SK-N-SH (cell line): Measurements from ENCODE around the gene VWA3B. TPM values are rescaled to one million over a fixed set of nuclear protein-coding genes. Genes with fewer than 3 reads are reported as not detected.

Source experiments
- CTCF ChIA-PET: fragments of 300-600, 350-600 bp; formaldehyde crosslinking; extraction: SDS; loops from one replicate; lab custom pipeline; 2021; lab: Yijun Ruan, JAX
- POLR2A ChIA-PET: fragments of 350-600 bp; sonication (Branson Sonifier 250); formaldehyde crosslinking; extraction: SDS; loops from one replicate; lab custom pipeline; 2020; ENCODE audit warnings: antibody characterized with exemption, inconsistent platforms; lab: Yijun Ruan, JAX
- DNase-seq: peaks from one replicate; pipeline ENCODE4 v3.0.0; 2012
- H2AFZ ChIP-seq: fragments of 200-600 bp; sonication (generic); 2 replicates; pipeline ENCODE4 v1.8.1; 2016; ENCODE audit warnings: antibody characterized with exemption, mild to moderate bottlenecking, low read depth
- H3F3A ChIP-seq: fragments of 200-600 bp; sonication (generic); replicated peaks from 2 replicates; pipeline ENCODE3; 2016; ENCODE audit warnings: antibody characterized with exemption, mild to moderate bottlenecking; ENCODE audit not compliant: insufficient read depth
- H3K27ac ChIP-seq, 2 experiments: fragments of 200-500 bp in 1 of 2; fragments of 200-600 bp in 1 of 2; sonication (Bioruptor generic) in 1 of 2; sonication (generic), shearing (Covaris generic) in 1 of 2; 2 replicates each; pipeline versions ENCODE4 v1.5.1 to v1.6.1; 2014 to 2016; ENCODE audit warnings: low read depth in 2 of 2, inconsistent platforms in 1 of 2, low read length in 1 of 2, mild to moderate bottlenecking in 1 of 2, mixed read lengths in 1 of 2
- H3K27me3 ChIP-seq: fragments of 200-600 bp; sonication (generic), shearing (Covaris generic); 2 replicates; pipeline ENCODE4 v1.6.1; 2016; ENCODE audit warnings: mixed run types; ENCODE audit not compliant: insufficient read depth
- H3K36me3 ChIP-seq, 2 experiments: fragments of 200-500 bp in 1 of 2; fragments of 200-600 bp in 1 of 2; sonication (Bioruptor generic) in 1 of 2; sonication (generic) in 1 of 2; replicated peaks in 1 of 2; 2 replicates each; pipeline versions ENCODE3 to v1.5.1; 2014 to 2016; ENCODE audit warnings: low read length in 1 of 2, mild to moderate bottlenecking in 1 of 2; ENCODE audit not compliant: insufficient read depth in 2 of 2, control insufficient read depth in 1 of 2
- H3K4me1 ChIP-seq, 2 experiments: fragments of 200-500 bp in 1 of 2; fragments of 200-600 bp in 1 of 2; sonication (Bioruptor generic) in 1 of 2; sonication (generic), shearing (Covaris generic) in 1 of 2; 2 replicates each; pipeline versions ENCODE4 v1.5.1 to v1.6.1; 2014 to 2016; ENCODE audit warnings: low read depth in 1 of 2, low read length in 1 of 2, mixed run types in 1 of 2; ENCODE audit not compliant: insufficient read depth in 2 of 2, control insufficient read depth in 1 of 2
- H3K4me2 ChIP-seq: fragments of 200-600 bp; sonication (generic), shearing (Covaris generic); 2 replicates; pipeline ENCODE4 v1.6.1; 2017; ENCODE audit warnings: mixed run types
- H3K4me3 ChIP-seq, 2 experiments: fragments of 200-500 bp in 1 of 2; fragments of 200-600 bp in 1 of 2; sonication (Bioruptor generic) in 1 of 2; sonication (generic), shearing (Covaris generic) in 1 of 2; 2 replicates each; pipeline versions ENCODE4 v1.5.1 to v1.8.1; 2014 to 2016; ENCODE audit warnings: low read depth in 2 of 2, inconsistent platforms in 1 of 2, low read length in 1 of 2, mild to moderate bottlenecking in 1 of 2, mixed read lengths in 1 of 2, moderate library complexity in 1 of 2
- H3K79me2 ChIP-seq: fragments of 200-600 bp; sonication (generic); 2 replicates; pipeline ENCODE4 v1.8.1; 2017; ENCODE audit warnings: mild to moderate bottlenecking; ENCODE audit not compliant: insufficient read depth
- H3K9ac ChIP-seq: fragments of 200-600 bp; sonication (generic); 2 replicates; pipeline ENCODE4 v1.6.1; 2017; ENCODE audit warnings: mixed run types
- H3K9me2 ChIP-seq: fragments of 200-600 bp; sonication (generic); 2 replicates; pipeline ENCODE4 v1.6.1; 2017; ENCODE audit warnings: mixed run types
- H3K9me3 ChIP-seq: fragments of 200-600 bp; sonication (generic); 2 replicates; pipeline ENCODE4 v1.6.1; 2017; ENCODE audit warnings: mixed run types, mild to moderate bottlenecking, moderate library complexity
- H4K20me1 ChIP-seq: fragments of 200-600 bp; sonication (generic); 2 replicates; pipeline ENCODE4 v1.6.1; 2017; ENCODE audit warnings: mild to moderate bottlenecking, mixed run types; ENCODE audit not compliant: insufficient read depth
- CTCF ChIP-seq: fragments of 200-600 bp; sonication (generic); IDR thresholded peaks from 2 replicates; pipeline ENCODE4 v1.6.1; 2017; ENCODE audit warnings: antibody characterized with exemption, mild to moderate bottlenecking, moderate library complexity
- ELF1 ChIP-seq: IDR thresholded peaks from 2 replicates; pipeline ENCODE4 v1.4.0; 2012
- EP300 ChIP-seq, 2 experiments: IDR thresholded peaks; 2 replicates each; pipeline versions ENCODE4 v1.4.0 to v1.6.1; 2012; ENCODE audit warnings: borderline replicate concordance in 1 of 2, low read depth in 1 of 2, low read length in 1 of 2
- EZH2phosphoT487 ChIP-seq: fragments of 200-600 bp; sonication (generic); IDR thresholded peaks from 2 replicates; pipeline ENCODE4 v1.6.1; 2017; ENCODE audit warnings: low read depth, mixed run types, mild to moderate bottlenecking, antibody characterized with exemption, moderate library complexity, borderline replicate concordance
- GATA2 ChIP-seq: sonication (generic); formaldehyde crosslinking; IDR thresholded peaks from 2 replicates; pipeline ENCODE4 v1.5.0; 2020; ENCODE audit warnings: mild to moderate bottlenecking, missing genetic modification reagents
- IRF3 ChIP-seq: fragments of 150-350 bp; IDR thresholded peaks from 2 replicates; pipeline ENCODE4 v1.6.1; 2016; ENCODE audit warnings: mild to moderate bottlenecking, low read depth, low read length
- JUND ChIP-seq: IDR thresholded peaks from 2 replicates; pipeline ENCODE4 v1.4.0; 2012
- MAX ChIP-seq: IDR thresholded peaks from 2 replicates; pipeline ENCODE4 v1.4.0; 2012; ENCODE audit warnings: low read depth
- MEF2A ChIP-seq: IDR thresholded peaks from 2 replicates; pipeline ENCODE4 v1.4.0; 2012; ENCODE audit warnings: low read depth, borderline replicate concordance
- MXI1 ChIP-seq: IDR thresholded peaks from 2 replicates; pipeline ENCODE4 v1.6.1; 2012; ENCODE audit warnings: mild to moderate bottlenecking, low read depth, low read length, improper control_type of control experiment
- NFIC ChIP-seq: IDR thresholded peaks from 2 replicates; pipeline ENCODE4 v1.4.0; 2012; ENCODE audit warnings: borderline replicate concordance
- NRF1 ChIP-seq: IDR thresholded peaks from 2 replicates; pipeline ENCODE4 v1.6.1; 2012; ENCODE audit warnings: low read depth, mild to moderate bottlenecking, low read length
- RAD21 ChIP-seq: IDR thresholded peaks from 2 replicates; pipeline ENCODE4 v1.6.1; 2012; ENCODE audit warnings: mild to moderate bottlenecking, low read length
- RXRA ChIP-seq: IDR thresholded peaks from 2 replicates; pipeline ENCODE4 v1.4.0; 2012; ENCODE audit warnings: low read depth, mild to moderate bottlenecking, borderline replicate concordance
- SIN3A ChIP-seq: IDR thresholded peaks from 2 replicates; pipeline ENCODE4 v1.6.1; 2012; ENCODE audit warnings: low read depth, mild to moderate bottlenecking, low read length, moderate library complexity, borderline replicate concordance
- SMC3 ChIP-seq: IDR thresholded peaks from 2 replicates; pipeline ENCODE4 v1.6.1; 2012; ENCODE audit warnings: low read depth, low read length, improper control_type of control experiment
- TCF12 ChIP-seq: IDR thresholded peaks from 2 replicates; pipeline ENCODE4 v1.4.0; 2012
- TEAD4 ChIP-seq: IDR thresholded peaks from 2 replicates; pipeline ENCODE4 v1.4.0; 2012; ENCODE audit warnings: mild to moderate bottlenecking, borderline replicate concordance; ENCODE audit not compliant: insufficient read depth
- USF1 ChIP-seq: IDR thresholded peaks from 2 replicates; pipeline ENCODE4 v1.4.0; 2012; ENCODE audit warnings: low read depth, borderline replicate concordance
- ZBTB33 ChIP-seq: IDR thresholded peaks from 2 replicates; pipeline ENCODE4 v1.4.0; 2012; ENCODE audit warnings: low read depth, borderline replicate concordance
- WGBS: methylation state at CpG from one replicate; pipeline ENCODE4 v1.1.6; 2017; ENCODE audit warnings: low lambda C conversion rate; 5-methylcytosine and 5-hydroxymethylcytosine counted together
- polyA plus RNA-seq, 3 experiments: library from polyadenylated mRNA; depleted of rRNA; stranded (reverse); fragments of >200 nt; gene quantifications; 2 replicates each; pipeline ENCODE4 v1.2.3, GENCODE V29; 2012

The VWA3B gene
- polyA plus RNA-seq, 1 of the 3 experiments (the other 2 are of a cell fraction) = not detected

GRCh38 chr2:98240786-98241398, 153.9 kb downstream of the VWA3B start:
- POLR2A ChIA-PET = no interaction called here
- no peak overlapping the region for H3K4me3 ChIP-seq
- H4K20me1 ChIP-seq = no peaks in the 10 kb centered on the region
- no peak overlapping the region for H3K9ac ChIP-seq
- H3K9me3 ChIP-seq = no peaks in the 10 kb centered on the region
- no peak for TF ChIP-seq MAX
- no peak for TF ChIP-seq TEAD4
- TF ChIP-seq EP300 (IDR thresholded peaks at IDR 0.05; ENCODE audit: borderline replicate concordance in 1 of 2, low read depth in 1 of 2, low read length in 1 of 2) = no peak
- TF ChIP-seq IRF3 = no peak
- TF ChIP-seq SMC3 = no peak
- no peak for TF ChIP-seq USF1
- no peak for TF ChIP-seq GATA2
- no peak for TF ChIP-seq RAD21
- TF ChIP-seq MEF2A = no peak
- TF ChIP-seq NRF1 = no peak
- no peak for TF ChIP-seq ZBTB33
- TF ChIP-seq ELF1 = no peak
- no peak for TF ChIP-seq JUND
- no peak for TF ChIP-seq TCF12
- no peak for TF ChIP-seq MXI1
- TF ChIP-seq SIN3A = no peak
- TF ChIP-seq RXRA = no peak
- no peak for TF ChIP-seq NFIC
- TF ChIP-seq CTCF = no peak
- TF ChIP-seq EZH2phosphoT487 = no peak
- H2AFZ ChIP-seq = no peak overlapping the region
- no peaks in the 10 kb centered on the region for H3K4me1 ChIP-seq
- CTCF ChIA-PET = interaction anchor here (1.1 to 1.7 kb wide), 2 partner anchors 11 to 55 kb away, joined by 3 read pairs; no protein-coding TSS in a partner anchor
- no peaks in the 10 kb centered on the region for H3K9me2 ChIP-seq
- no peaks in the 10 kb centered on the region for H3K36me3 ChIP-seq
- no peak overlapping the region for H3K4me2 ChIP-seq
- no peaks in the 10 kb centered on the region for H3K27me3 ChIP-seq
- H3K27ac ChIP-seq = no peak overlapping the region
- WGBS = 32% methylated on average over 3 of the region's 3 CpGs
- H3K79me2 ChIP-seq = no peaks in the 10 kb centered on the region
- H3F3A ChIP-seq = no peaks in the 10 kb centered on the region
- DNase-seq = no peak
